Neural cell (in vitro differentiated cells): ENCODE results near the gene TSSK6.

ENCODE experiments used
- CTCF ChIP-seq: fragments of 450-650 bp; IDR thresholded peaks from 2 replicates; pipeline ENCODE4 v1.5.1; 2014; ENCODE audit warnings: antibody characterized with exemption, mild to moderate bottlenecking, moderate library complexity; ENCODE audit not compliant: poor library complexity, severe bottlenecking
- EZH2 ChIP-seq: fragments of 200-600, 300-800 bp; shearing (Covaris generic), sonication (generic); IDR thresholded peaks from 2 replicates; pipeline ENCODE4 v1.6.1; 2014; ENCODE audit warnings: antibody characterized with exemption, low read length, borderline replicate concordance, mild to moderate bottlenecking; ENCODE audit not compliant: insufficient read depth, poor library complexity, severe bottlenecking
- POLR2AphosphoS5 ChIP-seq: IDR thresholded peaks from 2 replicates; pipeline ENCODE4 v1.6.1; 2012
- RAD21 ChIP-seq: fragments of 450-650 bp; conservative IDR thresholded peaks from 2 replicates; pipeline ENCODE4 v1.6.1; 2014; ENCODE audit warnings: antibody characterized with exemption, mild to moderate bottlenecking, moderate library complexity
- REST ChIP-seq: IDR thresholded peaks from 2 replicates; pipeline ENCODE4 v1.6.1; 2012; ENCODE audit warnings: borderline replicate concordance
- SMC3 ChIP-seq: fragments of 450-650 bp; conservative IDR thresholded peaks from 2 replicates; pipeline ENCODE4 v1.6.1; 2014; ENCODE audit warnings: antibody characterized with exemption, mild to moderate bottlenecking, moderate library complexity; ENCODE audit not compliant: poor library complexity
- TAF1 ChIP-seq: IDR thresholded peaks from 2 replicates; pipeline ENCODE4 v1.6.1; 2012; ENCODE audit warnings: low read depth

- TF ChIP-seq RAD21 (no peak), CTCF (no peak), POLR2AphosphoS5 (no peak), SMC3 (no peak), EZH2 (no peak), REST (no peak), TAF1 (no peak)
Observed at GRCh38 chr19:19513682-19514081, 1.7 kb downstream of the TSSK6 start.
